ENCODE data around the gene RYR1. TPM values are rescaled to one million over a fixed set of nuclear protein-coding genes. Genes with fewer than 3 reads are reported as not detected.

Gene RYR1
- total RNA-seq, 2 donors from 2014 or later: 0.33 to 1.0 TPM

GRCh38 chr19:38519988-38520387 is 86.5 kb downstream of the RYR1 start:
- H3K36me3 ChIP-seq (replicated peaks in 1 of 2; ENCODE audit: insufficient read depth in 1 of 2, low read depth in 2 of 2): no peaks in the 10 kb centered on the region
- peaks cover 4% of the 10 kb centered on the region for H3K4me1 ChIP-seq
- TF ChIP-seq CTCF (IDR thresholded peaks at IDR 0.05) (no peak), POLR2A (IDR thresholded peaks at IDR 0.05) (no peak)
- no peak overlapping the region for H3K4me3 ChIP-seq
- H3K9me3 ChIP-seq: no peaks in the 10 kb centered on the region
- no peaks in the 10 kb centered on the region for H3K27me3 ChIP-seq
- DNase-seq (no peak), ATAC-seq (no peak)
- no peak overlapping the region for H3K27ac ChIP-seq
- intact Hi-C loops (cut with DNase I): loop anchor here (10.0 kb wide), 2 partner anchors 115 to 395 kb away; partner anchors contain the start of gene CCER2
- WGBS, 2 donors: 88% methylated on average over 6 of the region's 6 CpGs

- H3K27me3 ChIP-seq: no peaks in the 10 kb centered on the region
- H3K27ac ChIP-seq: no peak overlapping the region
- H3K4me3 ChIP-seq: no peak overlapping the region
- 75 to 86% methylated on average over 9 to 12 of the region's 15 CpGs for WGBS, 2 donors
- ATAC-seq: no peak
- TF ChIP-seq CTCF (IDR thresholded peaks at IDR 0.05) (no peak), POLR2A (IDR thresholded peaks at IDR 0.05) (no peak)
- H3K36me3 ChIP-seq (replicated peaks in 1 of 2; ENCODE audit: insufficient read depth in 1 of 2, low read depth in 2 of 2): no peaks in the 10 kb centered on the region
- no peaks in the 10 kb centered on the region for H3K9me3 ChIP-seq
- H3K4me1 ChIP-seq: no peaks in the 10 kb centered on the region
- intact Hi-C loops (cut with DNase I): loop anchor here (10.0 kb wide), 1 partner anchor 392 kb away; the partner anchor contains the start of gene CCER2
- no peak for DNase-seq
Measured at GRCh38 chr19:38522915-38523314, 89.4 kb downstream of the RYR1 start.

- intact Hi-C loops (cut with DNase I): loop anchor here (10.0 kb wide), 1 partner anchor 391 kb away; the partner anchor contains the start of gene CCER2
- TF ChIP-seq CTCF (IDR thresholded peaks at IDR 0.05) (no peak), POLR2A (IDR thresholded peaks at IDR 0.05) (no peak)
Measured at GRCh38 chr19:38523319-38523718, 89.8 kb downstream of the RYR1 start.

GRCh38 chr19:38524369-38524768 is 90.9 kb downstream of the RYR1 start:
- Histone ChIP-seq H3K9me3 (no peaks in the 10 kb centered on the region), H3K27ac (no peak overlapping the region), H3K36me3 (replicated peaks in 1 of 2; ENCODE audit: insufficient read depth in 1 of 2, low read depth in 2 of 2) (no peaks in the 10 kb centered on the region), H3K27me3 (no peaks in the 10 kb centered on the region), H3K4me1 (no peaks in the 10 kb centered on the region), H3K4me3 (no peak overlapping the region)
- TF ChIP-seq CTCF (IDR thresholded peaks at IDR 0.05) (no peak), POLR2A (IDR thresholded peaks at IDR 0.05) (no peak)
- ATAC-seq (no peak), DNase-seq (no peak)
- WGBS, 2 donors: 43 to 64% methylated on average over 4 to 9 of the region's 9 CpGs
- intact Hi-C loops (cut with DNase I): loop anchor here (10.0 kb wide), 1 partner anchor 390 kb away; the partner anchor contains the start of gene CCER2

More at GRCh38 chr19:38523319-38523718, 89.8 kb downstream of the RYR1 start:
- Histone ChIP-seq H3K27me3 (no peaks in the 10 kb centered on the region), H3K27ac (no peak overlapping the region), H3K4me1 (no peaks in the 10 kb centered on the region), H3K4me3 (no peak overlapping the region), H3K9me3 (no peaks in the 10 kb centered on the region), H3K36me3 (replicated peaks in 1 of 2; ENCODE audit: insufficient read depth in 1 of 2, low read depth in 2 of 2) (no peaks in the 10 kb centered on the region)
- 81 to 83% methylated on average over 3 of the region's 3 CpGs for WGBS, 2 donors
- no peak for ATAC-seq
- DNase-seq: no peak

- TF ChIP-seq CTCF (IDR thresholded peaks at IDR 0.05): no peak
- TF ChIP-seq POLR2A (IDR thresholded peaks at IDR 0.05): no peak
- ATAC-seq: no peak
- H3K9me3 ChIP-seq: no peaks in the 10 kb centered on the region
Measured at GRCh38 chr19:38524994-38525634, 91.6 kb downstream of the RYR1 start.

More at GRCh38 chr19:38524994-38525634, 91.6 kb downstream of the RYR1 start:
- Histone ChIP-seq H3K4me3 (no peak overlapping the region), H3K27me3 (no peaks in the 10 kb centered on the region), H3K36me3 (replicated peaks in 1 of 2; ENCODE audit: insufficient read depth in 1 of 2, low read depth in 2 of 2) (no peaks in the 10 kb centered on the region), H3K4me1 (no peaks in the 10 kb centered on the region), H3K27ac (no peak overlapping the region)
- no peak for DNase-seq
- intact Hi-C loops (cut with DNase I): loop anchor here (10.0 kb wide), 1 partner anchor 390 kb away; the partner anchor contains the start of gene CCER2
- 90 to 93% methylated on average over 9 to 22 of the region's 22 CpGs for WGBS, 2 donors

All from body of pancreas (tissue), 4 donors.